ENCODE results near the gene SPATC1L.

GRCh38 chr21:46188226-46189212 is 4.3 kb upstream of the SPATC1L start:
- no peak for TF ChIP-seq GATA3 (IDR thresholded peaks at IDR 0.05; ENCODE audit: low read depth, low read length)
- peak; percentile 44; the same call in 1 of the 2 replicates for TF ChIP-seq GATA2 (IDR thresholded peaks at IDR 0.05; ENCODE audit: low read depth, low read length)
